HepG2 (cell line): ENCODE results near the gene POLH. TPM values are rescaled to one million over a fixed set of nuclear protein-coding genes. Genes with fewer than 3 reads are reported as not detected.

Experiments
- ATAC-seq: fragments of 200-7000 bp; cut with Tn5 transposase; 3 replicates; pipeline ENCODE4 v1.9.1; 2020; ENCODE audit warnings: mild to moderate bottlenecking, moderate library complexity
- BruUV-seq: library from RNA; stranded (reverse); fragments of 400-500 nt; replicated peaks from 2 replicates; lab custom pipeline; 2021; lab: Mats Ljungman, UMichigan
- CTCF ChIA-PET: fragments of 300-600 bp; formaldehyde crosslinking; extraction: SDS; loops from one replicate; lab custom pipeline; 2021; ENCODE audit warnings: low total read pairs, inconsistent platforms, low intra/inter-chr PET ratio; lab: Yijun Ruan, JAX
- POLR2A ChIA-PET: fragments of 350-600 bp; sonication (Branson Sonifier 250); formaldehyde crosslinking; loops from one replicate; lab custom pipeline; 2020; ENCODE audit warnings: antibody characterized with exemption, inconsistent platforms; lab: Yijun Ruan, JAX
- DNase-seq: peaks from one replicate; pipeline ENCODE4 v3.0.0-alpha.2; 2015; ENCODE audit warnings: low spot score
- FAIRE-seq: peaks from 3 replicates; lab custom pipeline; 2011; peaks lifted over from hg19 to GRCh38; lab: Jason Lieb, UNC
- H2AFZ ChIP-seq: one replicate; pipeline ENCODE4 v1.6.1; 2011; ENCODE audit warnings: low read length, inconsistent platforms
- H3K27ac ChIP-seq: fragments of 300-600 bp; 3 replicates; pipeline ENCODE4 v1.8.0; 2011; ENCODE audit warnings: mixed run types, mild to moderate bottlenecking, mixed read lengths, low read length, inconsistent platforms; ENCODE audit not compliant: insufficient read depth; ENCODE audit errors: extremely low read length
- H3K27me3 ChIP-seq, 2 experiments: fragments of 200-600 bp in 1 of 2; 2 replicates in 1 of 2; 3 replicates in 1 of 2; pipeline versions ENCODE4 v1.6.0 to v1.8.0; 2011; ENCODE audit warnings: low read length in 2 of 2, mild to moderate bottlenecking in 2 of 2, moderate library complexity in 2 of 2, inconsistent platforms in 1 of 2; ENCODE audit not compliant: insufficient read depth in 2 of 2, control insufficient read depth in 1 of 2
- H3K36me3 ChIP-seq, 2 experiments: fragments of 200-600 bp in 1 of 2; replicated peaks in 1 of 2; 2 replicates in 1 of 2; 3 replicates in 1 of 2; pipeline versions ENCODE4 v1.5.1 to v1.8.0; 2011; ENCODE audit warnings: low read length in 2 of 2, inconsistent platforms in 1 of 2; ENCODE audit not compliant: insufficient read depth in 2 of 2, control insufficient read depth in 1 of 2
- H3K4me1 ChIP-seq: 2 replicates; pipeline ENCODE4 v1.5.1; 2012; ENCODE audit warnings: low read length, inconsistent platforms; ENCODE audit not compliant: insufficient read depth
- H3K4me2 ChIP-seq: 2 replicates; pipeline ENCODE4 v1.6.0; 2011; ENCODE audit warnings: low read depth, low read length, inconsistent platforms
- H3K4me3 ChIP-seq, 3 experiments: fragments of 200-600 bp in 1 of 3; sonication (generic), shearing (Covaris generic) in 1 of 3; replicated peaks in 1 of 3; 2 replicates each; pipeline ENCODE4 v1.5.1; 2011 to 2016; ENCODE audit warnings: low read length in 3 of 3, inconsistent platforms in 2 of 3, low read depth in 2 of 3, mild to moderate bottlenecking in 2 of 3, control low read depth in 1 of 3, mixed read lengths in 1 of 3; ENCODE audit not compliant: insufficient read depth in 1 of 3
- H3K79me2 ChIP-seq: one replicate; pipeline ENCODE4 v1.6.1; 2011; ENCODE audit warnings: low read length, inconsistent platforms; ENCODE audit not compliant: insufficient read depth
- H3K9ac ChIP-seq: 2 replicates; pipeline ENCODE4 v1.6.0; 2011; ENCODE audit warnings: mild to moderate bottlenecking, low read depth, low read length, inconsistent platforms; ENCODE audit not compliant: insufficient read depth
- H3K9me3 ChIP-seq: 2 replicates; pipeline ENCODE4 v1.5.1; 2012; ENCODE audit warnings: mild to moderate bottlenecking, low read length
- H4K20me1 ChIP-seq: 2 replicates; pipeline ENCODE4 v1.6.0; 2011; ENCODE audit warnings: inconsistent platforms, mild to moderate bottlenecking, low read length, moderate library complexity; ENCODE audit not compliant: insufficient read depth
- AGO2 ChIP-seq: fragments of 200-400 bp; formaldehyde crosslinking; optimal IDR thresholded peaks from 2 replicates; pipeline ENCODE3; 2017; ENCODE audit warnings: mild to moderate bottlenecking, low read depth, low read length, moderate library complexity
- AHR ChIP-seq: IDR thresholded peaks from 2 replicates; pipeline ENCODE4 v1.6.1; 2018; ENCODE audit warnings: missing genetic modification reagents, missing compliant biosample characterization
- CHD4 ChIP-seq: fragments of 200-600 bp; sonication (generic); IDR thresholded peaks from 2 replicates; pipeline ENCODE4 v1.7.0; 2017; ENCODE audit warnings: mild to moderate bottlenecking, low read length, borderline replicate concordance
- JARID2 ChIP-seq: sonication (generic); formaldehyde crosslinking; IDR thresholded peaks from 2 replicates; pipeline ENCODE4 v1.8.1; 2023; ENCODE audit warnings: missing genetic modification reagents, inconsistent platforms; ENCODE audit not compliant: insufficient replicate concordance
- PREB ChIP-seq: sonication (generic); formaldehyde crosslinking; IDR thresholded peaks from 2 replicates; pipeline ENCODE4 v1.4.0; 2020; ENCODE audit warnings: missing genetic modification reagents
- RBFOX2 ChIP-seq: fragments of 200-400 bp; formaldehyde crosslinking; IDR thresholded peaks from 2 replicates; pipeline ENCODE4 v1.6.1; 2017; ENCODE audit warnings: low read depth, mild to moderate bottlenecking, low read length
- RBM22 ChIP-seq: fragments of 200-400 bp; formaldehyde crosslinking; optimal IDR thresholded peaks from 2 replicates; pipeline ENCODE3; 2017; ENCODE audit warnings: mild to moderate bottlenecking, low read length, moderate library complexity
- ZBTB4 ChIP-seq: sonication (generic); formaldehyde crosslinking; IDR thresholded peaks from 2 replicates; pipeline ENCODE4 v1.4.0; 2020; ENCODE audit warnings: missing genetic modification reagents, mild to moderate bottlenecking, borderline replicate concordance
- ZNF768 ChIP-seq: sonication (generic); formaldehyde crosslinking; IDR thresholded peaks from 2 replicates; pipeline ENCODE4 v1.4.0; 2020; ENCODE audit warnings: missing genetic modification reagents
- ZNF883 ChIP-seq: sonication (generic); formaldehyde crosslinking; IDR thresholded peaks from 2 replicates; pipeline ENCODE4 v1.5.1; 2020; ENCODE audit warnings: mild to moderate bottlenecking, missing genetic modification reagents; ENCODE audit errors: not compliant biosample characterization
- WGBS: methylation state at CpG from one replicate; pipeline ENCODE4 v1.1.6; 2017; ENCODE audit warnings: low lambda C conversion rate; 5-methylcytosine and 5-hydroxymethylcytosine counted together
- in situ Hi-C: cut with HindIII; loops from 2 replicates; pipeline ENCODE4 v1.10.0; 2017; ENCODE audit warnings: low pct_unique_long_range_greater_than_20kb; ENCODE audit not compliant: extremely low pct_ligation_motif_present
- intact Hi-C: fragments of 100-400 bp; cut with micrococcal nuclease; formaldehyde crosslinking; loops from one replicate; pipeline ENCODE4 v1.10.0; 2022; ENCODE audit not compliant: unreplicated experiment
- polyA plus RNA-seq, 8 experiments: library from polyadenylated mRNA; depleted of rRNA in 3 of 8; stranded (reverse) in 7 of 8; unstranded in 1 of 8; fragments of >200 nt; fragmentation: Illumina TruSeq in 4 of 8; extraction: Trizol in 4 of 8; gene quantifications; 2 replicates each; pipeline versions ENCODE4 v1.2.1 to v1.2.3, GENCODE V29; 2011 to 2016; ENCODE audit warnings: low read depth in 4 of 8, missing spikeins in 1 of 8, mixed read lengths in 1 of 8; ENCODE audit not compliant: insufficient read depth in 1 of 8
- total RNA-seq, 5 experiments: library from RNA; depleted of rRNA; stranded (reverse); fragments of >200 nt; fragmentation: Illumina TruSeq; extraction: Trizol; gene quantifications; 2 replicates each; pipeline ENCODE4 v1.2.3, GENCODE V29; 2016; ENCODE audit warnings: low read depth in 1 of 5
- TF ChIP-seq, protein P1 (sequence below): sonication (generic); formaldehyde crosslinking; IDR thresholded peaks from 2 replicates; pipeline ENCODE4 v1.4.0; 2020; ENCODE audit warnings: low read depth, mild to moderate bottlenecking, missing genetic modification reagents

The POLH gene
- total and polyA plus RNA-seq, 2 of the 13 experiments (the other 11 are each of a cell fraction or from before 2014, with no cell fraction given): 11.6 to 25.0 TPM

- TF ChIP-seq ZBTB4 (CRISPR knock-in tag) (no peak), CHD4 (no peak), JARID2 (CRISPR knock-in tag) (no peak), ZNF883 (CRISPR knock-in tag) (no peak), PREB (CRISPR knock-in tag) (no peak), AHR (no peak)
Measured at GRCh38 chr6:43621836-43622180, 45.8 kb downstream of the POLH start (continued).

GRCh38 chr6:43622541-43622940 is 46.6 kb downstream of the POLH start:
- in situ Hi-C loops: no loop called here
- CTCF ChIA-PET: no interaction called here
- peaks cover 44 to 61% of the 10 kb centered on the region in 2 experiments for H3K36me3 ChIP-seq
- no peaks in the 10 kb centered on the region for H3K9me3 ChIP-seq
- TF ChIP-seq, protein P1, sequence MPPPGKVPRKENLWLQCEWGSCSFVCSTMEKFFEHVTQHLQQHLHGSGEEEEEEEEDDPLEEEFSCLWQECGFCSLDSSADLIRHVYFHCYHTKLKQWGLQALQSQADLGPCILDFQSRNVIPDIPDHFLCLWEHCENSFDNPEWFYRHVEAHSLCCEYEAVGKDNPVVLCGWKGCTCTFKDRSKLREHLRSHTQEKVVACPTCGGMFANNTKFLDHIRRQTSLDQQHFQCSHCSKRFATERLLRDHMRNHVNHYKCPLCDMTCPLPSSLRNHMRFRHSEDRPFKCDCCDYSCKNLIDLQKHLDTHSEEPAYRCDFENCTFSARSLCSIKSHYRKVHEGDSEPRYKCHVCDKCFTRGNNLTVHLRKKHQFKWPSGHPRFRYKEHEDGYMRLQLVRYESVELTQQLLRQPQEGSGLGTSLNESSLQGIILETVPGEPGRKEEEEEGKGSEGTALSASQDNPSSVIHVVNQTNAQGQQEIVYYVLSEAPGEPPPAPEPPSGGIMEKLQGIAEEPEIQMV (CRISPR knock-in tag): no peak
- peak; percentile 46 for TF ChIP-seq AGO2
- TF ChIP-seq RBFOX2: peak; percentile 40; the same call in 1 of the 2 replicates
- 0 out of 2 replicates have a peak, but pooled peaks have one; percentile 19 for TF ChIP-seq ZNF768 (CRISPR knock-in tag)
- TF ChIP-seq RBM22: peak; percentile 46
- DNase-seq (no peak), FAIRE-seq (no peak), ATAC-seq (no peak)
- H3K4me1 ChIP-seq: peaks cover 20% of the 10 kb centered on the region
- H3K4me3 ChIP-seq: no peak overlapping the region
- H3K27ac ChIP-seq: no peak overlapping the region
- H4K20me1 ChIP-seq: no peaks in the 10 kb centered on the region
- whole genome bisulfite sequencing: 96% methylated on average over 10 of the region's 10 CpGs
- intact Hi-C loops: no loop called here
- no peak overlapping the region for H2AFZ ChIP-seq
- H3K4me2 ChIP-seq: no peak overlapping the region
- no peaks in the 10 kb centered on the region for H3K27me3 ChIP-seq
- BruUV-seq: no TSS peak
- H3K9ac ChIP-seq: no peak overlapping the region
- peaks cover 7% of the 10 kb centered on the region for H3K79me2 ChIP-seq
- POLR2A ChIA-PET: interaction anchor here (1.0 to 1.5 kb wide), 2 partner anchors 16 to 47 kb away, joined by 3 read pairs; no protein-coding TSS in a partner anchor
